GM18907 (cell line): ENCODE data around the gene POLR1F.
"Not testable (repeated sequence)": the region's sequence is repeated elsewhere in the genome, so short reads cannot be mapped to it uniquely, and the experiment has no call there.

Experiments used
- ATAC-seq: cut with Tn5 transposase; IDR thresholded peaks from one replicate; pipeline ENCODE4 v1.9.1; 2021; ENCODE audit warnings: mild to moderate bottlenecking, moderate library complexity; ENCODE audit not compliant: unreplicated experiment

Gene POLR1F, protein sequence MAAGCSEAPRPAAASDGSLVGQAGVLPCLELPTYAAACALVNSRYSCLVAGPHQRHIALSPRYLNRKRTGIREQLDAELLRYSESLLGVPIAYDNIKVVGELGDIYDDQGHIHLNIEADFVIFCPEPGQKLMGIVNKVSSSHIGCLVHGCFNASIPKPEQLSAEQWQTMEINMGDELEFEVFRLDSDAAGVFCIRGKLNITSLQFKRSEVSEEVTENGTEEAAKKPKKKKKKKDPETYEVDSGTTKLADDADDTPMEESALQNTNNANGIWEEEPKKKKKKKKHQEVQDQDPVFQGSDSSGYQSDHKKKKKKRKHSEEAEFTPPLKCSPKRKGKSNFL

DNA sequence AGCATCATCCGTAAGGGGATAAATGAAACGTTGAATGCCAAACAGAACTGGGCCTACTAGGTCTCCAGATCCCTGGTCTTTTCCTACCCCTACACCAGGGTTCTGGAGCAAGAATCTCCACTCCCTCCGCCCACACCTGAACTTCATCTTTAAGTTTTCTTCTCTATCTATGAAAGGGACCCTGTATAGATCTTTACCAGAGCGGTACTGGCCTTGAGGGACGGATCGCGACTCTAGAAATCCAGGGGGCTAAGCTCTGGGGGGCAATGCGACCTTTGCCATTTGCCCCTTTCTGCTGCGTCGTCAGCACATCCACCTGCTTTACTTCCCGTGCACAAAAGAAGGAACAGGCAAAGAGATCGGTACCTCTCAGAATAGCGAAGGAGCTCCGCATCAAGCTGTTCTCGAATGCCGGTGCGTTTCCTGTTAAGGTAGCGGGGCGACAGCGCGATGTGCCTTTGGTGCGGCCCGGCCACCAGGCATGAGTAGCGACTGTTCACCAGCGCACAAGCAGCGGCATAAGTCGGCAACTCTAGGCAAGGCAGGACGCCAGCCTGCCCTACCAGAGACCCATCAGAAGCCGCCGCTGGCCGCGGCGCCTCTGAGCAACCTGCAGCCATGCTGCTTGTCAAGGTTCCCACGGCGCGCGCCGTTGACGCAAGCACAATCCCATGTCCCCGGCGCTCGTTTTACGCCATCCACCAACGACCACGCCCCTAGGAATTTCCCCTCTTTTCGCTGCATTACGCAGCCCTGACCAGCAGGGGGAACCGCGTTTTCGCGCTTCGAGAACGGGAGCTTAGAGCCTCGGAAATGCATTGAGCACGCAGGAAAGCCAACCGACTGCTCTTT, at the start of gene POLR1F:
TSS of gene POLR1F (minus strand) at position 641 of the 852 bp plus-strand sequence. CDS start at position 620, 21 bp downstream.
- ATAC-seq, result peak; percentile 98

DNA sequence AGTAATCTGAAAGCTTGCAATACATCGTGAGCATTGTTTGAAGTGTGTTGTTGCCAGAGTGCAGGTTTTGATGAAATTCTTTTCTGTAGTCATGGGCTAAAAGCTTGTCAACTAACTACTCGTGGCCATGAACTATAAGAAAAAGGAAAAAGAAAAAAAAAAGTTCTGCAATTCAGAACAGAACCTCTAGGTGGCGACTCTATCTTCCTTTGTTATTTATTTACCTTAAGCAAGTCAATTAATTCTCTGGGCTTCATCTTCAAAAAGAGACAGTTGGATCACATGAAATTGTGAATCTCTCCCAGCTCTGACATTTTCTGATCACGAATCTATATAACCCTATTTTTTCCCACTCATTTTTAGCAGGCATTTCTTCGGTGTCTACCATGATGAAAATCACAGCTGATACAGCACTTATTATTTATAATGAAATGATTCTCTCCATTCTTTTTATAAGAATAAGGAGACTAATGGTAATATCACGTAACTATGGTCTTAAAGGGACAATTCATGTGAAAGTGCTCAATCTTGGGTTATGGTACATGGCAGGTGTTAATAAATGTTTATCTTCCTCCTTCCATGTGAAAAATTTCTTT, 45.8 kb upstream of the POLR1F start:
- ATAC-seq, result no peak

DNA sequence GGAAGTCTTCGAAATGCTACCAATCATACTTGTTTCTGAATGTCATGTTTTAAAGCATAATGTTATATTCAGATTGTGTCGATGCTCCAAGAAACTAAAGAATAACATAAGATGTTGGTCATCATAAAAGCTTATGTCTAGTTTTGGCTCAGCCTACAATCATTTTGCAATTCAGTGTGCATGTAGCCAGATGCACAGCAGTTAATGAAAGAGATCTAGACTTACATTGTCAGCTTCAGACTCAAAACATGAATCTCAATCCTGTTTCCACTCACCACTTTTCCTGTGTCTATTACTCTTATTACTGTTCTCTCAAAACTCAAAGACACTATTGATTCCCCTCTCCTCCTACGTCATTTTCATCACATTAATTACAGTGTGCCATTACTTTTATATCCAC, 43.2 kb upstream of the POLR1F start:
- no peak for ATAC-seq

DNA sequence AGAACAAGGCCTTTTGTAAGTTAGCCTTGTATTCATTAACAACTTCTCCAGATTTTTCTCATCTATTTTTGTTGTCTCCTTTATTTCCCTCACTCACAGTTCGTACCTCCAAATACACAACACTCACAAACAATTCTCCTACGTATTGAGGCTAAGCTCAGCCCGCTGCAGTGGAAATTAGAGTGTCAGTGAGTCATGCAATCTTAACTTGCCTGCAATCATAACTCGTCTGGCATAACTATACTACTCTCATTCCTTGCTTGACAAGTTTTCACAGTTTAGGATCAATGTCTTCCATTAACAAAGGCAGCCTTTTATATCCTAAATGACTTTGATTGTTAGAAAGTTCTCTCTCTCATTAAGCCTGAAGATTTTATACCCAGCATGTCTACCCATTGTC, 40.8 kb upstream of the POLR1F start:
- no peak for ATAC-seq

DNA sequence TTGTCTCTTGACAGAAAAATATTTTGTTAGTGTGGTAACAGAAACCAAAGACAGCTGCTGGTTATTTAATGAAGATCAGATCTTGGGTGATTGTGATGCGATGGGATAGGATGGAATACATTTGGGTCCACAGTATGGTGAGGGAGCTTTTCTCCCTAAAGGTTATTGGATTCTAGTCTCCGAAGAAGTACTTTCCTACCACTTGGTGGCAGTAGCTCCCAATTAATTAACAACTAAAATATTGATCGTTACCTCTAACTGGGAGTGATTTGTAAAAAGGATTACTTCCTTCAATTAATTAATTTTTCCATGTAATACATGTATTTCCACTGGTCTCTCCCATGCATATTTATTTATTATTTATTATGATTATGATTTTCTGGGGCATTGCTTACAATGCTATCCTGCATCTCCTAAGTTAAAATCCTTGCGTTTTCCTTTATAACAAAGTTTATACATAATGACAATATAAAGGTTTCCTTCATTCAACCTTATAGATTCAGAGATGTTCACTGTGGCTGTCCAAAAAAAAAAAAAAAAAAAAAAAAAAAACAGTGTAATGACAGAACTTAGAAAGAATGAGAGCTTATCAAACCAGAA, 39.0 kb upstream of the POLR1F start:
- no peak for ATAC-seq

DNA sequence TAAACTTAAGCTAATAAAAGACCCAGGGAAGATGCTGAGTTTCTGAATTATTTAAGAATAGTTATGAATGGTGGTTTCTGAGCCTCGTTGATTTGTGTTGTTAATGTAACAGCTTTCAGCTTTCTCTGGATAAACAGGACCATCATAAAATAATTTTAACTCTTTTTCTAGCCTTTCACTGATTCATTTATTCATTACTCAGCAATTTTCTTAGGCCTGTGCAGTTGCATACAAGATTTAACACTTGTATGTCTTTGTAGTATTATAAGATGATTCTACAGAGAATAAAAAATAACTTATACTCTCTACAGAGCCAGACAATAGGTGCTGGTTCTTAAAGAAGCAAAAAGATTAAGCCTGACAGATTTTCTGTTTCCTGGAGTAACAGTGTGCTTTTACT, 35.2 kb upstream of the POLR1F start:
- no peak for ATAC-seq

DNA sequence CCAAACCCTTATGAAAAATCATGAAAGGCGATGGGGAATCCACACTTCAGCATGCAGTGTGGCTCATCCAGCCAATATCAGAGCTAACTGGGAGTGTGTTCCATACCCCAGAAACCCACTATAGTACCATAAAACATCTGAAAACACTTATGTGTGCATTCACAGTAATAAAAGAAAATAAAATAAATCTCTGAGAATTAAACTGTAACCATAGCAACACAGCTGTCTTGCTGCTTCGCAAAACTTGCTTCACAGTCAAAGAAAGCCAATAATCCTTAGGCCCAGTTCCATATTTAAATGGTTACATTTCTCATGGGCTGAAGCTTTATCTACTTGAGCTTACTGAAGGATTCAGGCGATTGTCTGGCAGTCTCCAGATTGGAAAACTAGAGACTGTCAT, 19.9 kb upstream of the POLR1F start:
- ATAC-seq, result no peak

DNA sequence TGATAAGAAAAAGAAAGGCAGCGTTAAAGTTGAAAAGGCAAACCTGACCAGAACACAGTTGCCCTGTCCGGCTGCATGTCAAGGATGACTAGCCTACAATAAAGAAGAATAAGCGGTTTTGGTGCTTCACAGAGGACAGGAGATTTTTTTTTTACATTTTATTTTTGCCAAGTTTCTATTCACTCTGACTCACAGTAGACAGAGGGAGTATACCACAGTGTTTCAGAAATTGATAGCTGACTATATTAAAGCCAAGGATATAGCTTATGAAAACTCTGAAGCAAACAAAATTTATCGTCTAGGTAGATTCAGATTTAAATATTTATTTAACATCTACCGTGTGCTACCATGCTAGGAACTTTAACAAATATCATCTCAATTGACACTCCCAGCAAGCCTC, 16.9 kb upstream of the POLR1F start:
- ATAC-seq, result no peak

DNA sequence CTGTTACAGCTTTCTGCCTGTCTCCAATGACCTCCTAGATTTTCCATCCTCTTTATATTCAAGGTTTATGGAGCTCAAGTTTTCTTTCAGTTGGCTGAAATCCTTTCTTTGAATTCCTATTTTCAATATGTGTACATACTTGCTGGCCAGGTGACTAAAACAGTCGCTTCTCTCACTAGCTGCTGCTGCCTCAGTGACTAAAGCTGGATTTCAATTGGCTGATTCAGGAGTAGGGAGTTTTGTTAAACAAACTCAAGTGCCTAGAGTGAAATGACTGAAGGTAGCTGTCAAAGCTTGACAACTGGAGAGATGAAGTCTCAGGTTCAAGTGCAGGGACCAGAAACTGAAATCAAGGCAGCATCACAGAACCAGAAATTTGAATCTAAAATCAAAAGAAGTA, 6.7 kb upstream of the POLR1F start:
- ATAC-seq, result no peak

DNA sequence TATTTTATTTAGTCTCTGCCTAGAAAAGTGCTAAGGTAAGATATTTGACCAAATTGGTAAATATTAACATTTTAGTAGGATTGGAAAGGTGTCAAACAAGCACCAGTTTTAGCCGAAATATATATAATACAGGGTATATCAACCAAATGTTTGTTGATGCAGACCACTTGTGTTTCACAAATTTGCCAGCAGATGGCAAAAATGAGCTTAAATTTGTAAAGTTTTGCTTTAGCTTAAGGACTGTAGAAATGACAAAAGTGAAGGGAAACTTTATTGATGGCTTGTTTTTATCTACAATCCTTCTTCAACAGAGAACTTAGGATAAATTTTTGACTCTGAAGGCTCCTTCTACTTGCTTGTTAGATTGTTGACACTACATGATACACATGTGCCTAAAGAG, 4.8 kb upstream of the POLR1F start:
- no peak for ATAC-seq

DNA sequence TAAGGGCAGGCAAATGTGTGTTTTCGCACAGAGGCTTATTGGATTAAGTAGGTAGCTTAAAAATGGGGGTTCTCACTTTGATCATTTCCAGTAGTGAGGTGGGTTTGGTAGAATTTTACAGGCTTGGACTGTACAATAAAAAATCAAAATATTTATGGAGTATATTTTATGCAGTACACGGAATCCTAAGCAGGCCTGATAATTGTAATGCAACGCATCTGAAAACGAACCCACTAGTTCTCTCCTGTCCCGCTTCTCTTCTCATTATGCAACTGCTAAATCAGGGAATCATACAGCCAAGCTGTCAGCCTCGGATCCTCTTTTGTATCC, 377 bp upstream of the POLR1F start:
- no peak for ATAC-seq

DNA sequence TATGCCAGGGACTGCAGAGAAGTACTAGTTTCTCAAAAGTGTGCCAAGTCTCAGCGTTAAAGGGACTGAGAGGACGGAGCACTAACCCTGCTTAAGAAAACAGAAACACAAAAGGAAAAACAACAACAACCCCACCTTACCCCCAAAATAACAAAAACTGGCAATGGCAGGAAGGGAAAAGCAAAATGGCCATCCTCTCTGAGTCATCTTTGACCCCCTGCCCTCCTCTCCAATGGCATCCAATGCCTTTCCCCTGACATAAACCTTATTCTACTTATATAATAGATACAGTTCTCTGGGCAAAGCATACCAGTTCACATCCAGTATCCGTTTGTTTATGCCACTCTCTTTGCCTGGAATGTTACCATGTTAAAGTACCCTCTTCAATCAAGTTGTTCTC, 1.6 kb downstream of the POLR1F start:
- ATAC-seq, result no peak

DNA sequence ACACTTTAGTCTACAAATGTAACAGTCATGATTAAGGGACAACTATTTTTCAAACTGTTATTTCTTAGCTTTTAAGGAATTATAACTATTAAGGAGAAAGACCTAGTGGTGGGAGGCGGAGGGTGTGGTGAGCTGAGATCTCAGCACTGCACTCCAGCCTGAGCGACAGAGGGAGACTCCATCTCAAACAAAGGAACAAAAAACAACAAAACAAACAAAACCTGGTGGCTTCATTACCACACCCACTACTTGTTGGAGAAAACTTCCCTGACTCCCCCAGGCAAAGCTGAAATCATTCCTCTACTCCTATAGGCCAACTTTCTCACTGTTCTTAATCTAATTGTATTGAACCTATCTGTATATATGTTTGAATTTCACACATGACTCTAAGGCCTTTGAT, 3.2 kb downstream of the POLR1F start:
- no peak for ATAC-seq

DNA sequence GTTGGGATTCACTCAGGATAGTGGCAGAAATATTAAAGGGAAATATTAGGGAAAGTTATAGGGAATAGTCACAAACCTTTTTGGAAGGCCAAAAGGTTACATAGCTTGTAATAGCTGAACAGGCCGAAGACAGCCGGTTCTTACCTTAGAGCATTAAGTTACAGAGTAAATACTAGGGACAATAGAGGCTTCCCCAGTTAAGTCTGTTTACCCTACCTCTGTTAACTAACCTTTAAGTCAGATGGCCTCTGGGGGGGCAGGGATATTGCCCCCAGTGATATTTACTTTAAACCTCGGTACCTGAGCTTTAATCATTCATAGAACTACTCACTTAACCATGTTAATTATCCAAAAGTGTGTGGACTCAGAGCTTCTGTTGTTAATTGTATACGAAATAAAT, 7.4 kb downstream of the POLR1F start:
- no peak for ATAC-seq

DNA sequence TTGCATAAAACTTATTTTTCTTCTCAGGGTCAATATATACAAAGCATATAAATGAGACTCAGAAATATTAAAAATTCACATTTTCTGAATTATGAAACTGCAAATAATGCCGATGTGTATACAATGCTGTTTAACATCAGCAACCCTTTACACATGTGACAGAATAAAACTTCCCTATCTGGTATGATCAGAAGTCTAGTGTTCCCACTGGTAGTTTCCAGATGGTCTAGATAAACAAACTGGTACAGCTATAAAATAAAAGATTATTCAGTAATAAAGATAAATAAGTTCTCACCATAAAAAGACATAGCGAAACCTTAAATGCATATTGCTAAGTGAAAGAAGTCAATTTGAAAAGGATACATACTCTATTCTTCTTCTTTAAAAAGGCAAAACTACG, 7.9 kb downstream of the POLR1F start:
- no peak for ATAC-seq

DNA sequence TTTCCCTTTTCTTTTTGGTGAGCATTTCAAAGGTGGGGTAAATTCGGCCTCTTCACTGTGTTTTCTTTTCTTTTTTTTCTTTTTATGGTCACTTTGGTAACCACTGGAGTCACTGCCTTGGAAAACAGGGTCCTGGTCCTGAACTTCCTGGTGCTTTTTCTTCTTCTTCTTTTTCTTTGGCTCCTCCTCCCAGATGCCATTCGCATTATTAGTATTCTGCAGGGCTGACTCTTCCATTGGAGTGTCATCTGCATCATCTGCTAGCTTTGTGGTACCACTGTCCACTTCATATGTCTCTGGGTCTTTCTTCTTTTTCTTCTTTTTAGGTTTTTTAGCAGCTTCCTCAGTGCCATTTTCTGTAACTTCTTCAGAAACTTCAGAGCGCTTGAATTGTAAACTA, 10.5 kb downstream of the POLR1F start:
- ATAC-seq, result no peak

DNA sequence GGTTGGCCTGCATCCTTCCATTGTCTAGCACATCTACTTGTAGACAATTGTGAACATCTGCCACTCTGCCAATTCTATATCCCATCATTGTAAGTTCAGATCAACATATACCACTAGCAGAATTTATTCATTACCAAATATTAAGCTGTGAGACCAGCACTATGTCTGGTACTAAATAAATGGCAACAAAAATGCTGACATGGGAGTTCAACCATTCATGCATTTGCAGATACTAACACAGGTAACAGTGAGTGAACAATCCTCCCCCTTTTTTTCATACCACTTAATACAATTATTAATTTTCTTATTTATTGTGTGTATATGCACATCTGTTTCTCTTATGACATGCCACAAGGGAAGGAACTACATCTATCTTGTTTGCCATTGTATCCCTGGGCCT, 11.9 kb downstream of the POLR1F start:
- ATAC-seq, result no peak

DNA sequence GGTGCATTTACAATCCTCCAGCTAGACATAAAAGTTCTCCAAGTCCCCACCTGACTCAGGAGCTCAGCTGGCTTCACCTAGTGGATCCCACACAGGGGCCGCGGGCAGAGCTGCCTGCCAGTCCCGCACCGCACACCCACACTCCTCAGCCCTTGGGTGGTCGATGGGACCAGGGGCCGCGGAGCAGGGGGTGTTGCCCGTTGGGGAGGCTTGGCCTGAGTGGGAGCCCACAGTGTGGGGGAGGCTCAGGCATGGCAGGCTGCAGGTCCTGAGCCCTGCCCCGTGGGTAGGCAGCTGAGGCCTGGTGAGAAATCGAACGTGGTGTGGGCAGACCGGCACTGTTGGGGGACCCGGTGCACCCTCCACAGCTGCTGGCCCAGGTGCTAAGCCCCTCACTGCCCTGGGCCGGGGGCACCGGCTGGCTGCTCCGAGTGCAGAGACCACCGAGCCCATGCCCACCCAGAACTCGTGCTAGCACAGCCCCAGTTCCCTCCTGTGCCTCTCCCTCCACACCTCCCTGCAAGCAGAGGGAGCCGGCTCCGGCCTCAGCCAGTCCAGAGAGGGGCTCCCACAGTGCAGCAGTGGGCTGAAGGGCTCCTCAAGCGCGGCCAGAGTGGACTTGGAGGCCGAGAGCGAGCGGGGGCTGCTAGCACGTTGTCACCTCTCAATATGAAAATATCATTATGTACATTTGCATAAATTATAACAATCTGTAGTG, 16.6 kb downstream of the POLR1F start:
- ATAC-seq, result no peak

DNA sequence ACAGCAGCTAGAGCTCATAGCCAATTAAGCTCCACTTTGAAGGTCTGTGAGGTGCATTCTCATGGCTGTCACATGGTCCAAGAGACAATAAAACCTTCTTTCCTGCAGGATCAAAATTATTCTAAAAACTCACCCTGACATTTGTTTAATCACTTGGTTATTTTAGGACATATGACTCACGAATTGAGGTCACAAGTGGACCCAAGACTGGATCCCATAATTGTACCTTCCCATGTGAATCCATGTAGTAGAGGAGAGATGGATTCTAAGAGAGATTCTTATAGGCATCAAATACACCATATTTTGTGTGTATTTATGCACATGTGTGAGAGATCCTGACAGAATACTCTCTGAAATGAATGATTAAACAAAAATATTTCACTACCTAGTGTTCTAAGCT, 18.1 kb downstream of the POLR1F start:
- ATAC-seq, result no peak

DNA sequence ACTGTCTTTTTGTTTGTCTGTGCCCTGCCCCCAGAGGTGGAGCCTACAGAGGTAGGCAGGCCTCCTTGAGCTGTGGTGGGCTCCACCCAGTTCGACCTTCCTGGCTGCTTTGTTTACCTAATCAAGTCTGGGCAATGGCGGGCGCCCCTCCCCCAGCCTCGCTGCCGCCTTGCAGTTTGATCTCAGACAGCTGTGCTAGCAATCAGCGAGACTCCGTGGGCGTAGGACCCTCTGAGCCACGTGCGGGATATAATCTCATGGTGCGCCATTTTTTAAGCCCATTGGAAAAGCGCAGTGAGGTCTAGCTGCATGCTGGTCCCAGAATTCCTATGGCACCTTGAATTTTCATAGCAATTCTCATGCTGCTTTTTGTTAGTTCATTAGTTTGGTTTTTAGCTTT, 19.7 kb downstream of the POLR1F start:
- not testable (repeated sequence) for ATAC-seq

DNA sequence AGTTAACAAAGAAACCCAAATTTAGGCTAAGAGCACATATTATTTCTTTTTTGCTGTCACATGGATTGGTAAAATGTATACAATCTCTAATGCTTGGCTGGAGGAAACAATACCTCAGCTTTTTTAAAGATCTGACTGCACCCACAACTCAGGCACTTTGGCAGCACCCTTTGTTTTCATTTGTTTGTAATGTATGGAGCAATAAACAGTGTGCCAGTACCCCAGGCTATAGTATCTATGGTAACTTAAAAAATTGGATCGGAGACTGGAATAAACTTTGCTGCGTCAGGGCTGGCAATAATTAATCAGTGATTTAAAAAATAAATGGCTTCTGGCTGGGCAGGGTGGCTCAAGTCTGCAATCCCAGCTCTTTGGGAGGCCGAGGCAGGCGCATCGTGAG, 27.2 kb downstream of the POLR1F start:
- no peak for ATAC-seq
